ENCODE data around the gene NIT1. TPM values are rescaled to one million over a fixed set of nuclear protein-coding genes. Genes with fewer than 3 reads are reported as not detected.

Gene NIT1
- total and polyA plus RNA-seq, 9 of the 15 experiments (the other 6 are each of a cell fraction or from before 2014, with no cell fraction given), result 18.4 to 76.0 (median 33.7) TPM

- TF ChIP-seq THRB (CRISPR knock-in tag; conservative IDR thresholded peaks at IDR 0.05) (no peak), ZNF584 (CRISPR knock-in tag; IDR thresholded peaks at IDR 0.05; ENCODE audit: low read depth) (no peak), HMG20B (CRISPR knock-in tag; IDR thresholded peaks at IDR 0.05) (no peak), ZSCAN29 (IDR thresholded peaks at IDR 0.05) (no peak), RREB1 (CRISPR knock-in tag; IDR thresholded peaks at IDR 0.05) (peak; percentile 14; the same call in 1 of the 2 replicates), MTA2 (IDR thresholded peaks at IDR 0.05; ENCODE audit: low read depth) (peak; percentile 98), TFAM (CRISPR knock-in tag; conservative IDR thresholded peaks at IDR 0.05) (no peak), TFAP4 (CRISPR knock-in tag; IDR thresholded peaks at IDR 0.05; ENCODE audit: borderline replicate concordance) (peak; percentile 95), ATF4 (CRISPR knock-in tag; IDR thresholded peaks at IDR 0.05) (0 out of 2 replicates have a peak, but pooled peaks have one; percentile 5), STAT6 (CRISPR knock-in tag; IDR thresholded peaks at IDR 0.05) (no peak), NCOA1 (IDR thresholded peaks at IDR 0.05; ENCODE audit: low read depth) (peak; percentile 89), RAD21 (CRISPR knock-in tag; conservative IDR thresholded peaks at IDR 0.05 in 1 of 2, IDR thresholded peaks at IDR 0.05 in 1 of 2) (peak in 1 of 2 experiments; percentile 22; a peak in 2 of 4 replicates), NCOA6 (IDR thresholded peaks at IDR 0.05) (no peak)
Measured at GRCh38 chr1:161165742-161166668, 48.1 kb downstream of the NIT1 start, which contains the start of gene PPOX (continued).

All from K562 (cell line).